ENCODE data around the gene UFL1.

DNA sequence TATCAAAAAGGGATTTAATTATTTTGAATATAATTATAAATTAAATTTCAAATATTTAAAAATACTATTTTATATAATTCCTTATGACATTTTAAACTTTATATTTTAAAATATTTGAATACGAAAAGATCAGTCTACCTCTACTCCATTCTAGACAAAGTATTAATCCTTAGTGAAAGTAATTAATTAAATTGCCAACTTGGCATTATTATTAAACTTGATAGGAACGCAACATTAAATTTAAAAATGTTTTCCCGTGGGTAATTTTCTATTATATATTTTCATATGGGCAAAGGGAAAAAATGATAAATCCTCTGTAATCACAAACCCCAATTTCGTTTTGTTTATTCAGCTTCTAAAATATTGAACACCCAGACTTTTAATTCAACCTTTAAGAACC is 33.0 kb downstream of the UFL1 start:
- TF ChIP-seq, protein P1, sequence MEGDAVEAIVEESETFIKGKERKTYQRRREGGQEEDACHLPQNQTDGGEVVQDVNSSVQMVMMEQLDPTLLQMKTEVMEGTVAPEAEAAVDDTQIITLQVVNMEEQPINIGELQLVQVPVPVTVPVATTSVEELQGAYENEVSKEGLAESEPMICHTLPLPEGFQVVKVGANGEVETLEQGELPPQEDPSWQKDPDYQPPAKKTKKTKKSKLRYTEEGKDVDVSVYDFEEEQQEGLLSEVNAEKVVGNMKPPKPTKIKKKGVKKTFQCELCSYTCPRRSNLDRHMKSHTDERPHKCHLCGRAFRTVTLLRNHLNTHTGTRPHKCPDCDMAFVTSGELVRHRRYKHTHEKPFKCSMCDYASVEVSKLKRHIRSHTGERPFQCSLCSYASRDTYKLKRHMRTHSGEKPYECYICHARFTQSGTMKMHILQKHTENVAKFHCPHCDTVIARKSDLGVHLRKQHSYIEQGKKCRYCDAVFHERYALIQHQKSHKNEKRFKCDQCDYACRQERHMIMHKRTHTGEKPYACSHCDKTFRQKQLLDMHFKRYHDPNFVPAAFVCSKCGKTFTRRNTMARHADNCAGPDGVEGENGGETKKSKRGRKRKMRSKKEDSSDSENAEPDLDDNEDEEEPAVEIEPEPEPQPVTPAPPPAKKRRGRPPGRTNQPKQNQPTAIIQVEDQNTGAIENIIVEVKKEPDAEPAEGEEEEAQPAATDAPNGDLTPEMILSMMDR (conservative IDR thresholded peaks at IDR 0.05; ENCODE audit: low read depth in 2 of 2) = no peak
- TF ChIP-seq POLR2AphosphoS5 (IDR thresholded peaks at IDR 0.05; ENCODE audit: low read depth) = no peak
- no peak for TF ChIP-seq EZH2 (IDR thresholded peaks at IDR 0.05; ENCODE audit: low read depth, unreplicated experiment)
- no peak for TF ChIP-seq CREB1 (CRISPR knock-in tag; IDR thresholded peaks at IDR 0.05; ENCODE audit: low read depth)

Data from GM23338 (cell line).